ENCODE measurements around the gene STAMBP. TPM values are rescaled to one million over a fixed set of nuclear protein-coding genes. Genes with fewer than 3 reads are reported as not detected.

STAMBP gene
- total and polyA plus RNA-seq, 9 of the 15 experiments (the other 6 are each of a cell fraction or from before 2014, with no cell fraction given): 36.9 to 75.2 (median 48.8) TPM

DNA sequence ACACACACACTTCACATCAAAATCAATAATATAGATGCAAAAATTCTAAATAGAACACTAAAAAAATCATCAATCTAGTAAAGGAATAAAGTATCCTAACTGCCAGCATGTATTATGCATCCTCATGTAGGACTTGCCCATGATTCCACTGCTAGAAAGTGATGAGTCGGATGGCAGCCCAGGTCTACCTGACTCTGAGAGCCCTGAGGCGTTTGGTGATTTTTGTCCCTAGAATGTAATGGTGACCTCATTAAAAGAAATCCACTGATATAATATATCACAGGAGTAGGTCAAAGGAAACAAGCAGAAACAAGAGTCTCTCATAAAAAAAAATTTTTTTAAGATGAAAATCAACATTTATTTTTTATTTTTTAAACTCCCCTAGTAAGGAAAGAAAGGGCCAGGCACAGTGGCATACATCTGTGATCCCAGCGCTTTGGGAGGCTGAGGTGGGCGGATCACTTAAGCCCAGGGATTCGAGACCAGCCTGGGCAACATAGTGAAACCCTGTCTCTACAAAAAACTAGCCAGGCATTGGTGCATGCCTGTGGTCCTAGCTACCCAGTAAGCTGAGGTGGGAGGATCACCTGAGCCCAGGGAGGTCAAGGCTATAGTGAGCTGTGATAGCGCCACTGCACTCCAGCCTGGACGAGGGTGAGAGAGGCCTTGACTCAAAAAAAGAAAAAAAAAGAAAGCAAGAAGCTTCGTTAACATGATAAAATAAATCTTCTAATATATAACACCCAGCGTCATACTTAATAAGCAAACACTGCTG, 39.6 kb downstream of the STAMBP start (continued):
- TF ChIP-seq, protein P1, sequence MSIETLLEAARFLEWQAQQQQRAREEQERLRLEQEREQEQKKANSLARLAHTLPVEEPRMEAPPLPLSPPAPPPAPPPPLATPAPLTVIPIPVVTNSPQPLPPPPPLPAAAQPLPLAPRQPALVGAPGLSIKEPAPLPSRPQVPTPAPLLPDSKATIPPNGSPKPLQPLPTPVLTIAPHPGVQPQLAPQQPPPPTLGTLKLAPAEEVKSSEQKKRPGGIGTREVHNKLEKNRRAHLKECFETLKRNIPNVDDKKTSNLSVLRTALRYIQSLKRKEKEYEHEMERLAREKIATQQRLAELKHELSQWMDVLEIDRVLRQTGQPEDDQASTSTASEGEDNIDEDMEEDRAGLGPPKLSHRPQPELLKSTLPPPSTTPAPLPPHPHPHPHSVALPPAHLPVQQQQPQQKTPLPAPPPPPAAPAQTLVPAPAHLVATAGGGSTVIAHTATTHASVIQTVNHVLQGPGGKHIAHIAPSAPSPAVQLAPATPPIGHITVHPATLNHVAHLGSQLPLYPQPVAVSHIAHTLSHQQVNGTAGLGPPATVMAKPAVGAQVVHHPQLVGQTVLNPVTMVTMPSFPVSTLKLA (conservative IDR thresholded peaks at IDR 0.05): no peak

DNA sequence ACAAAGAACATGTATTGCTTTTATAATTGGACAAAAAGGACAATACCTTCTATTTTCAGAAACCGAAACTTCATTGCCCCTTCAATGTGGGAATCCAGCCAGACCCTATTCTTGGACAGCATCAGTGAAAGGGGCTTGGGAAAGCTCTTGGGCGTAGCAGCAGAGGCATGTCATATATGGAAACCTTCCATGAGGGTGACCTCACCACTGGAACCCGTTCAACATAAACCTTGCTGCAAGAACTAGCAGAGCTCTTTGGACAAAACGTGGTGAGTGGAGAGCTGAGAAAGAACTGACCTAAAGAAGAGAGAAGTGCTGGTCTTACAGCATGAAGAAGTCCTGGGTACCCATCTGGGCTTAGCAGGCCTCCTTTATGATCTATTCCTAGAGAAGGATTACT, 41.3 kb downstream of the STAMBP start:
- ATAC-seq: no peak

More for the DNA sequence above, 41.3 kb downstream of the STAMBP start:
- TF ChIP-seq, protein P2, sequence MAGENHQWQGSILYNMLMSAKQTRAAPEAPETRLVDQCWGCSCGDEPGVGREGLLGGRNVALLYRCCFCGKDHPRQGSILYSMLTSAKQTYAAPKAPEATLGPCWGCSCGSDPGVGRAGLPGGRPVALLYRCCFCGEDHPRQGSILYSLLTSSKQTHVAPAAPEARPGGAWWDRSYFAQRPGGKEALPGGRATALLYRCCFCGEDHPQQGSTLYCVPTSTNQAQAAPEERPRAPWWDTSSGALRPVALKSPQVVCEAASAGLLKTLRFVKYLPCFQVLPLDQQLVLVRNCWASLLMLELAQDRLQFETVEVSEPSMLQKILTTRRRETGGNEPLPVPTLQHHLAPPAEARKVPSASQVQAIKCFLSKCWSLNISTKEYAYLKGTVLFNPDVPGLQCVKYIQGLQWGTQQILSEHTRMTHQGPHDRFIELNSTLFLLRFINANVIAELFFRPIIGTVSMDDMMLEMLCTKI (IDR thresholded peaks at IDR 0.05; ENCODE audit: partially characterized antibody): no peak
- no peak for TF ChIP-seq TAF15 (IDR thresholded peaks at IDR 0.05; ENCODE audit: low read depth, low read length)
- intact Hi-C loops (cut with micrococcal nuclease): no loop called here
- Histone ChIP-seq H4K20me1 (replicated peaks; ENCODE audit: control insufficient read depth, insufficient read depth, low read length) (no peaks in the 10 kb centered on the region), H3K36me3 (ENCODE audit: control insufficient read depth, insufficient read depth, low read length) (peaks cover 19% of the 10 kb centered on the region), H3K4me2 (ENCODE audit: insufficient read depth, low read length) (no peak overlapping the region), H3K27me3 (ENCODE audit: control insufficient read depth in 2 of 2, insufficient read depth in 2 of 2, low read length in 2 of 2) (no peaks in the 10 kb centered on the region), H3K9ac (ENCODE audit: insufficient read depth in 1 of 2, low read depth in 2 of 2, low read length in 2 of 2) (no peak overlapping the region), H3K9me1 (ENCODE audit: control insufficient read depth, insufficient read depth, low read length) (no peaks in the 10 kb centered on the region), H3K4me3 (no peak overlapping the region), H3K4me1 (replicated peaks in 1 of 2; ENCODE audit: control insufficient read depth in 2 of 2, insufficient read depth in 2 of 2, low read length in 2 of 2) (no peaks in the 10 kb centered on the region; a peak in 1 of 5 replicates), H2AFZ (ENCODE audit: low read depth, low read length) (no peak overlapping the region), H3K79me2 (ENCODE audit: control insufficient read depth, insufficient read depth, low read length) (no peaks in the 10 kb centered on the region), H3K9me3 (replicated peaks; ENCODE audit: control insufficient read depth, insufficient read depth, low read depth, low read length) (no peaks in the 10 kb centered on the region), H3K27ac (ENCODE audit: extremely low read depth, low read depth, low read length) (no peak overlapping the region)
- FAIRE-seq (no peak), DNase-seq (ENCODE audit: extremely low read depth in 1 of 4, low spot score in 3 of 4) (no peak)
- no TSS peak for BruUV-seq (replicated peaks)
- CTCF ChIA-PET (ENCODE audit: low intra/inter-chr PET ratio): no interaction called here
- 55% methylated on average over 4 of the region's 4 CpGs for WGBS (ENCODE audit: insufficient coverage, low coverage, missing lambda C conversion rate)
- POLR2A ChIA-PET: interaction anchor here (0.7 kb wide), 1 partner anchor 71 kb away, joined by 3 read pairs; no protein-coding TSS in a partner anchor
- in situ Hi-C loops (cut with MboI): no loop called here
